GM21529 (cell line): ENCODE measurements around the gene CNPY4.
"Not testable (repeated sequence)": the region's sequence is repeated elsewhere in the genome, so short reads cannot be mapped to it uniquely, and the experiment has no call there.

ENCODE experiments used
- ATAC-seq: cut with Tn5 transposase; IDR thresholded peaks from one replicate; pipeline ENCODE4 v1.9.1; 2021; ENCODE audit not compliant: unreplicated experiment

The CNPY4 gene

DNA sequence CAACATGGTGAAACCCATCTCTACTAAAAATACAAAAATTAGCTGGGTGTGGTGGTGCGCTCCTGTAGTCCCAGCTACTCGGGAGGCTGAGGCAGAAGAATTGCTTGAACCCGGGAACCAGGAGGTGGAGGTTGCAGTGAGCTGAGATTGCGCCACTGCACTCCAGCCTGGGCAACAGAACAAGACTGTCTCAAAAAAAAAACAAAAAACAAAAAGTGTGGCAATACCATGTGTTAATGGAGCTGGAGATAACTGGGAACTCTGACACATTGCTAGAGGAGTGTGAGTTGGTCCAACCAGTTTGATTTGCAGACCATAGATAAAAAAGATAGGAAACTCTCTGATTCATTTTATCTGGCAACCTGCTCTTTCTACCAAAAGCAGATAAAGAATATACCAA lies 26.9 kb downstream of the CNPY4 start:
- not testable (repeated sequence) for ATAC-seq

DNA sequence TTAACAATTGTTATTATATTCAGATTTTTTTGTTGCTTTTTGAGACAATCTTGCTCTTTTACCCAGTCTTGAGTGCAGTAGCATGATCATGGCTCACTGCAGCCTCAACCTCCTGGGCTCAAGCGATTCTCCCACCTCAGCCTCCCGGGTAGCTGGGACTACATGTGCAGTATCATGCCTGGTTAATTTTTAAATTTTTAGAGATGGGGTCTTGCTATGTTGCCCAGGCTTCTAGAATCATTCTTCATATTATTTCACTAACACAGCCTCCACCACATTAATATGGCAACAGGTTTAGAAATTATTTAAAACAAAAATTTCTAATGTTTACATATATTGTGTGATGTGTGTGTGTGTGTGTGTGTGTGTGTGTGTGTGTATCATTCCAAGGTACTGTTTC lies 27.8 kb downstream of the CNPY4 start:
- no peak for ATAC-seq

DNA sequence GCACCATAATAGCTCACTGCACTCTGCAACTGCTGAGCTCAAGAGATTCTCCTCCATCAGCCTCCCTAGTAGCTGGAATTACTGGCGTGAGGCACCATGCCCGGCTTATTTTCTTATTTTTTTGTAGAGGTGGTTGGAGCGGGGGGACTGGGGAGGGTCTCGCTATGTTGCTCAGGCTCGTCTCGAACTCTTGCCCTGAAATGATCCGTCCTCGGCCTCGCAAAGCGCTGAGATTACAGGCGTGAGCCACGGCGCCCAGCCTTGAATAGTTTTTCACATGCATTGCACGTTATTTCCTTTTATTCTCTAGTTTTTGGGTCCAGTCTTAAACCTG lies 28.8 kb downstream of the CNPY4 start:
- no peak for ATAC-seq

DNA sequence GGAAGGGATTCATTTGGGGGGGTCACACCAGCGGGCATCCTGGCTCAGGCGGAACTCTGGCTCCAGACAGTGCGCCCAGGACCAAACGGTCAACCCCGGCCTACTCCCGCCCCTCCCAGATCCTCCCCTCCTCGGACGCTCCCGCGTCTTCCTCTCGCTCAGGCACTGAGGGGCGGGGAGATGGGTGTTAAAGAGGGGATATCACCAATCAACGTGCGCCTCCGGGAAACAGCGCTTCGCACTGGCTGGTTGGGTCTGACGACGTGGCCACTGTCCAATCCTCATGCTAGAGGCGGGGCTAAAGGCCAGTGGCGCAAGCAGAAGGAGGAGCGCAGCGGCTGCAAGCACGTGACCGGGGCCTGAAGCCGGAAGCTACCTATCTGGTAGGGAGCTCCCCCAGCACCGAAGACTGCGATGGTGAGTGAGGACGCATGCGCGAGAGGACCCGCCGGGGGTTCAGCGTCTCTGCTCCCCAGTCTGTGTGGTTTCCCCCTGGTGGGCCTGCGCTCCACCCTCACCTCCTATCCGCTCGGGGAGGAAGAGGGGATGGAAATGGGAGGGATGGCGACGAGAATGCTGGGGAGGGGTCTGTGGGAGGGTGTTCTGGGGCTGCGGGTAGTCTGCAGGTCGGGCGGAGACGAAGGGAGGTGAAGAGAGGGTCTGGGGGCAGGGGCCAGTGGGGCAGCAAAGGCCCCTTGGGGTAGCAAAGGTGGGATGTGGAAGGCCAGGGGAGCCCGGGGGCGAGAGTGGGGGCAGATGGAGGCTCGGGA lies 29.3 kb downstream of the CNPY4 start, which contains the start of gene LAMTOR4:
TSS of gene LAMTOR4 (plus strand) at position 360 of the 770 bp plus-strand sequence. CDS start at position 415, 55 bp downstream.
- peak; percentile 98 for ATAC-seq

DNA sequence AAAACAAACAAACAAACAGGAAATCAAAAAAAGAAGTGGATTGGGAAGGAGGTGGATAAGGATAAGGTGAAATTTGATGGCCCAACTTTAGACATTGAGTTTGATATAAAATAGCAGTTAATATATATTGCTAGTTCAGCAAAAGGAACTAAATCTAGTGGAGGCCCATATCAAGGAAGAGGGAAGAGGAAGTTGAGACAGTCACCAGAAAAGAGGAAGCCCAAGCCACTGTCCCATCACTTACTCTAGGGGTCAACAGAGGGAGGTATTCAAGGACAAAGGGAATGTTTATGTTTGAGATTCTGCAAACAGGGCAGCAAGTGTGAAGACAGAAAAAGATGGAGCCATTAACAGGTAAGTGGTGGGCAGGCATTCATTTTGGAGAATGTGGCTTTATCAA lies 33.0 kb downstream of the CNPY4 start:
- ATAC-seq, result no peak

DNA sequence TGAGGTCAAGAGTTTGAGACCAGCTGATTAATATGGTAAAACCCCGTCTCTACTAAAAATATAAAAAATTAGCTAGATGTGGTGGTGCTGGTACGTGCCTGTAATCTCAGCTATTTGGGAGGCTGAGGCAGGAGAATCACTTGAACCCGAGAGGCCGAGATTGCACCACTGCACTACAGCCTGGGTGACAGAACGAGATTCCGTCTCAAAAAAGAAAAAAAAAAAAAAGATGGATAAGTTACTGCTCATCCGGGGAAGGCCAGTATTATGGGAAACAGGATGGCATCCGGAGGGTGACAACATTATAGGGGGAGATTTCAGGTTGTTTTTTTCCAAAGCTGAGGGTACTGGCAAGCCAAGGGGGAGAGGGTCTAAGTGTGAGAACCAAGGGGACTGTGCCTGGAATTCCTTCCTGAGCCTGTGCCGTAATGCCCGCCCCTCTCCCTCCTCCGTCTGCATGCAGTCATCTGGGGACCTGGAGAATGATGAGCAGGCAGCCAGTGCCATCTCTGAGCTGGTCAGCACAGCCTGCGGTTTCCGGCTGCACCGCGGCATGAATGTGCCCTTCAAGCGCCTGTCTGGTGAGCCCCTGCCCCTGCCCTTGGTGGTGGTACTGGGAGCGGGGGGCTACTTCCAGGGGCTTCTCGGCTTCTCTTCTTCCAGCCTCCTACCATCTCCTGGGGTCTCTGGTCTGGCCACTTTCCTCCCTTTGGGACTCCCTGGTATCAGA lies 33.7 kb downstream of the CNPY4 start:
- no peak for ATAC-seq

DNA sequence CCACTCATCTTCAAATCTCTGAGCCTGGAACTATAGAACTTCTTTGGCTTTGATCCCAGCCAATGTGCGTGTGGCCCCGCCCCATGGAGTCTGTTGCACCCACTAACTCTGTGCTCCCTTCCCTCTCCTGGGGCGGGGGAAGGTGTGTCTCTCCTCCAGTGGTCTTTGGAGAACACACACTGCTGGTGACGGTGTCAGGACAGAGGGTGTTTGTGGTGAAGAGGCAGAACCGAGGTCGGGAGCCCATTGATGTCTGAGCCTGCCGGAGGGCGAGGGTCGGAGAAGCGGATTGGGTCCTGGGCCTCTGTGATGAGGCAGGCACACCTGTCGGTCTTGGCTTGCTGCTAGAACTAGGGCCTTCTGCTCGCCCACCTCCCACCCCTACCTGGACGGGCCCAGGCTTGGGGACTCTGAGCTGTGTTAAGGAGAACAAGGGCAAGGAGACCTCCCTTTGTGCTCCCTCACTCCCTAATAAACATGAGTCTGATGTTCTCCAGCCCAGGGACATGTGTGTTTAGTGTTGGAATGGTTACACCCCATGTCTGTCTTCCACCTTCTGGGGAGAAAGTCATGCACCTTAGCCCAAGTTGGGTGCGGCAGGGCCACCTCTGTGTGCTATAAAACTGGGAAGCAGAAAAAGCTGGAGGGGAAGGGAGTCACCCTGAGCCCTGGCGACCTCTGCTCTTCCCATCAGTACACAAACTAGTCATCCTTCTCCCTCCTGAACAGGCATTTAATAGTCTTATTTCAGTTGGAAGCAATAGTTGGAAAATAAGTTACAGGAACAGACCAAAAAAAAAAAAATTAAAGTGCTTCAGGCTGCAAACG lies 34.5 kb downstream of the CNPY4 start:
- no peak for ATAC-seq

DNA sequence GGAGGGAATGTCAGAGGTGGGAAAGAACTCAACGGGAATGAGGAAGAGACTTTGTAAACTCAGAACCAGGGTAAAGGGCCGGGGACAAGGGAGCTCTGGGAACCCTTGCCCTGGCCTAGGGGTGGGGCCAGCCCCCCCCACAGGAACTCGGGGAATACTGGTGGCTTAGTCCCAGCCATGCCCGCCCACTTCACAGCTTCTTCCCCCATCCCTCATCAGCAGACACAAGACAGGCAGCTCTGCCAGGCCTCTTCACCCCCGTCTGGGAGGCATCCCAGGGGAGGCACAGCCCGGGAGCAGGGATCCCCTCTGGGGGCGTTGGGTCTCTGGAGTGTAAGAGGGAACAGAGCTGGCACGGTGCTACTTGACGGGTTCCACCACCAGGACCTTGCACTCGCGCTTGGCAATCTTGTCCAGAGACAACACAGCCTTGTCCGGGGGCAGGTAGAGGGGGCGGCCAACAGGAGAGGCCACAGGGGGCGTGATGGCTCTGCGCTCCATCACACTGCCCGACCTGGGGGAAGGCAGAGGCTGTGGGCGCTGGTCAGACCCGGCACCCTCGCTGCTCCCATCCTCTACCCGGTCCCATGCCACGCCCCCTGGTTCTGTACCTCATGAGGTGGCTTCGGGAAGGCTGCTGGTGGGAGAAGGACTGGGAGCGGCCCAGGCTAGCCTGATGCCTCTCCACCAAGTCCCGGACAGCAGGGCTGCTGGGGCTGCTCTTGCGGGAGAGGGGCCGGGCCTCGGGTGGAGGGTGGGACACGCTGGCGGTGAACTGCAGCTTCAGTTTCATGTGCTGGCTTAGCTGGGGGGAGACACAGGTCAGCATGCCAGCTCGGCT lies 35.4 kb downstream of the CNPY4 start:
- no peak for ATAC-seq

DNA sequence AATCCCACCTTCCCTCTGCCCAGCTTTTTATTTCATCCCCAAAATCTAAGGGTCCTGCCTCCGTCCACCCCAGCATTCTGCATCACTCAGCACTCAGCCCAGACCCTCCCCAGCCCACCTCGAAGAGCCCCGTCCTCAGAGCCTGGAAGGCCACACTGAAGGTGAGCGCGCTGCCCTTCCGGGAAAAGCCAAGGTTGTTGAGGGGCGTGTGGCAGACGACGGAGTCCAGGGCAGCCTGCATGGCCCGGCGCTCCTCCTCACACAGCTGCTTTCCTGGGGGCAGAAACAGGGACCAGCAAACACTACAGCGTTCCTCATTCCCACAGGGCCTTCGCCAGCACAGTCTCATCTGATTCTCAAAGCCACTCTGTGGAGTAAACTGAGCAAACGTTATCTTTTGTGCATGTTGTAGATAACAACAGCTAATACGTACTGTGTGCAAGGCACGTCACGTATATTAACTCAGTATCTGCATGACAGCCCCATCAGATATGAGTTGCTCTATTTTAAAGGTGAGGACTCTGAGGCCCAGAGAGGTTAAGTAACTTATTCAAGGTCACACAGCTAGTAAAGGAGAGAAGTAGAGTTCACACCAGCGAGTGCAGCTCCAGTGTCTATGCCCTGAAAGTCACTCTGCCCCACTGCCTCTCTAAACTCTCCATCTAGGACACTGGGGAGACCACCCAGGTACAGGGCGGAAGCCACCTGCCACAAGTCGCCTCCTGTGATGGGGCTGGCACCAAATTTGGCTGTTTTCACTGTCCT lies 36.3 kb downstream of the CNPY4 start:
- no peak for ATAC-seq

DNA sequence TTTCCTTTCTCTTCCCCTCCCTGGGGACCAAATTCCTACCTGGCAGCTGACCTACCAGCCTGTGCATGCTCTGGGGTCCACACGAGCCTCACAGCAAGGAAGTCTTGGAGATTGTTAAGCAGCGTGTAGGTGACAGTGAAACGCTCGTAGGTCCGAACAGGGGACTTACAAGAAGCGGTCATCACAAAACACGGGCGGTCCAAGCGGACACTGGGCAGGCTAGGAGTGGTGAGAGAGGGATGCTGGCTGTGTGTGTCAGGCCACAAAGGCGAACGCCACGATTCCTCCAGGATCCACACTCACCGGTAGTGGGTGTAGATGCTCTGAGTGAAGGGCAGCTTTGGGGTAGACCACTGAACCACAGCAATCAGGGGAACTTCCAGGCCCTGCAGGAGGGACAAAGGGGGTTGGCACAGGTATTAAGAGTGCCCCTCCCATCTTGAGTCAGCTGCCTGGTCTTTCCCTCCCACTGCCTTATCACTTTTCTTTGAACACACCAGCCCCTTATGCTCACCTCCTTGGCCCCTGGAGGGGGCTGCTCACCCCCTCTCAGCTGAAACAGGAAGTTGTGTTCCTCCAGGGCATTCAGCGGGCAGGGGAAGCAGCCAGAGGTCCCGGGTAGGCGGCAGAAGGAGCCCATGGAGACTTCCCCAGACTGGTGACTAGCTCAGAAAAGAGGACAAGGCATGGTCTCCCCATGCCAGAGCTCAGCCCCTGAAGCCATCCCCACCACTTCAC lies 37.1 kb downstream of the CNPY4 start:
- no peak for ATAC-seq

DNA sequence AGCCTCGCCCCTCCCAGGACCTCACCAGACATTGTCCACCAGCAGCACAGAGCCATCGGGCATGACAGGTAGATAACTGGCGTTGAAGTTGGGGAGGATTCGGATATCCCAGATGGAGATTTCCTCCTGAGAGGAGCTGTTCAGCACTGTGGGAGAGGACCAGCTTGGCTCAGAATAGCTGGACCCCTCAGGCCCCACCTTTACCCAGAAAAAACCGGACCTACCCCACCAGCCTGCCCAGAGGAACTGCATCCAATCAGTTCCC lies 37.6 kb downstream of the CNPY4 start:
- no peak for ATAC-seq

DNA sequence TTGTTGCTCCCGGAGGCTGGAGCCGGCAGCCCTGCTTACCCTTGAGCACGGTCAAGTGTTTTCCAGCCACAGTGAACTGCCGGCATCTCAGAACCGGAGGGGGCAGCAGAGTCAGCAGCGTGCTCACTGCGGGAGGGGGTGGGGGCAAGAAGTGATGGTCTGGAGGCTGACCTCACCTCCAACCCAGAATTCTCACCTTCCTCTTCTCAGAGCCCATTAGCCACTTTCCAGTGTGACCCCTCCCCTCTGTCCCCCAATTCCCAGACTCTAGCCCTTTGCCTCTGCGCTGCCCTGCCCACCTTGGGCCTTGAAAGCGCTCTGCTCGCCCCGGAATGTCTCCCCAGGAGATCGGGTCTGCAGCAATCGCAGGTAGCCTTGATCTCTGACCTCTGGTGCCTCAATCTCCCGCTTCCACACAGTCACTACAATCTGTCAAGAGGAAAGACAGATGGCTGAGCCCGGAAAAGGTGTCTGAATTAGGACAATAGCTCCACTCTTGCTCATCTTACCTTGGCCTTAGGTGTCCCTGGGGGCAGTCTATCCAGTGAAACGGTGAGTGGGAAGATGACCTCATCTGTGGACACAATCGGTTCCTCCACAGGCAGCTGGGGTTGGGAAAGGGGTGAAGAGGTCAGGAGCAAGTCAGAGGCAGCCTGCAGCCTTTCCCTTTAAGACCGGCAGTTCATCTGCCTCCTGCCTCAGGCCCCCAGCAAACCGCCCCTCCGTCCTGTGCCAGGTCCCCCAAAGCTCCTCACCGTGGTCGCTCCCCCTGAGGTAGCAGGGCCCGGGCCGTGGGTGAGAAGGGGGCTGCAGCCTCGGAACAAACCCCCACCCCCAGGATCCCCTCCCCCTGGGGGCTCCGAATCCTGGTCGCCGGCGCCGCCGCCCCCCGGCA lies 38.1 kb downstream of the CNPY4 start:
- ATAC-seq, result no peak

DNA sequence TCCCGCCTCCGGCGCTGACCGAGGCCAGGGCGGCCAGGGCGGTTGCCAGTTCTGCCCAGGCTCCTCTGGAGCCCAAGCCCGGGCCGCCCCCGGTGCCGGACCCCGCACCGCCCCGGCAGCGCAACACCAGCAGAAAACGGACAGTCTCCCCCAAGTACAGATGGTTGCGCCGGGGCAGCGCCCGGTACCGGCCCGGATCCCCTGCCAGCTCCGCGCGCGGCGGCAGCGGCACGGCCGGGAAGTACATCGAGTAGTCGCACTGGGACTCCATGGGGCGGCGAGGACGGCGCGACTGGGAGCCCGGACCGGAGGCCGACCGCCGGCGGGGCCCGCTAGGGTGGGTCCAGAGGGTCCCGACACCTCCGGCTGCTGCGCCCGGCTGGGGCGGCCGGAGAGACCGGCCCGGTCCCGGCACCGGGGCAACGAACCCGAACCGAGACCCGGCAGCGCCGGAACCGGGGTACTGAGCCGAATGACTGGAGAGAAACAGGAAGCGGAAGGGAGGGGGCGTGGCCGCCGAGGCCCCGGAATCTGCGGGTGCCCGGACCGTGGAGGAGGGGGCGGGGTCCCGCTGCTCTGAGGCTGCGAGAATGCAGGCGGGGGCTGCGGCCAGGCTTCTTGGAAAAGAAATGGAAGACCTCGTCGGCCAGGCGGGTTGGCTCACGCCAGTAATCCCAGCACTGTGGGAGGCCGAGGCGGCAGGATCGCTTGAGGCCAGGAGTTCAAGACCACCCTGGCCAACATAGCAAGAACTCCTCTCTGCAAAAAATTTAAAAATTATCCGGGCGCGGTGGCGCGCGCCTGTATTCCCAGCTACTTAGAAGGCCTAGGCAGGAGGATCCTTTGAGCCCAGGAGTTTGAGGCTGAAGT lies 39.0 kb downstream of the CNPY4 start, which contains the start of gene TRAPPC14:
TSS of gene TRAPPC14 (minus strand) at position 495 of the 870 bp plus-strand sequence. CDS start at position 271, 224 bp downstream.
- peak; percentile 75 for ATAC-seq

DNA sequence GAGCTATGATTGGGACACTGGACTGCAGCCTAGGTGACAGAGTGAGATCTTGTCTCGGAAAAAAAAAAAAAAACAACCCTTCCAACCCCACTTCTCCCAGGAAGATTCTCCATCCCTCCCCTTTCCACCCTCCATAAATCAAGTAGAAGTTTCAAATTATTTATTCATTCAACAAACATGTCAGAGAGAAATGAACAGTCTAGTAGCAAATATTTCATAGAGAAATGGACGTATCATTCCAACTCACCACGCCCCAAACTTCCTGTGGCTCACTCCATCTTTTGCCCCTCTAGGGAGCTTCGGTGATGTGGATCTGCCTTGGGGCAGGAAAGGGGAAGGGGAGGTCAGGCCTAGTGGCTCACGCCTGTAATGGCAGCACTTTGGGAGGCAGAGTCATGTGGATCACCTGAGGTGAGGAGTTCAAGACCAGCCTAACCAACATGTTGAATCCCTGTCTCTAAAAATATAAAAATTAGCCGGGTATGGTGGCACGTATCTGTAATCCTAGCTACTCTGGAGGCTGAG lies 39.7 kb downstream of the CNPY4 start:
- no peak for ATAC-seq

DNA sequence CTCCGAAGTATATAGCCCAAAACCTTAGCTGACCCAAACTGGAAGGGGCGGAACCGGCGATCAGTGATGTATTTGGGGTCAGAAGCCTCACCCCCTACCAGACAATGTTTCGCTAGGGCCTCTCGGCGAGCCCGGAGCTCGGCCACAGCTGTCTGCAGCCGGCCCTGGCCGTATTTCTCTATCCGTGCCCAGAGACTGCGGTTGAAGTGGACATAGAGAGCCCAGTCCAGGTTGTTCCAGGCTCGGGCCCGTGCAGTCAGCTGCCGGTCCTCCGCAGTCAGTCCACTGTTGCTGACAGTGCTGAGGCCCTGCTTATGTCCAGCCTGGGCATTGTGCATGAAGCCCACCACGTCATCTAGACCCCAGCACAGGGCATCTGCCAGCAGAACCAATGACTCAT lies 40.6 kb downstream of the CNPY4 start:
- no peak for ATAC-seq

DNA sequence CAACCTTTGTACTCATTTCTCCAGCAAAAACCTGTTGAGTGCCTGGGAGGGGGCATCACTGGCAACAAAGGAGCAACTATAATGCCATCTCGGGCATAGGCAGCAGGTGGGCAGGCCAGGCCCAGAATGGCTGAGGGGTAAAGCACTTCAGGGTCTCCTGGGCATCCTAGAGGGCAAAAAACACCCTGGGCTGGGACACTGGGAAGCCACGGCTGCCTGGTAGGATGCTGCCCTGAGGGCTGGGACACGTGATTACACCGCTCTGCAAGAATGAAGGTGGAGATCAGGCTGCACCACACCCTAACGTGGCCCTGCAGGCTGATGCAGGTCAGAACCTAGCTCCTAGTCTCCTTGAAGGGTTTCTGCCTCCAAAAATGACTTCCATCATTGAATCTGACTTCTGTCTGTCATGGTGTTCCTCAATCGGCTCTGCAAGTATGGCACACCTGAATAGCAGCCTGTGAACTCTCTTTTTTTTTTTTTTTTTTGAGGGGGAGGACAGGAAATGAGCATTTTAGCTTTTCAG lies 43.6 kb downstream of the CNPY4 start:
- ATAC-seq, result no peak

DNA sequence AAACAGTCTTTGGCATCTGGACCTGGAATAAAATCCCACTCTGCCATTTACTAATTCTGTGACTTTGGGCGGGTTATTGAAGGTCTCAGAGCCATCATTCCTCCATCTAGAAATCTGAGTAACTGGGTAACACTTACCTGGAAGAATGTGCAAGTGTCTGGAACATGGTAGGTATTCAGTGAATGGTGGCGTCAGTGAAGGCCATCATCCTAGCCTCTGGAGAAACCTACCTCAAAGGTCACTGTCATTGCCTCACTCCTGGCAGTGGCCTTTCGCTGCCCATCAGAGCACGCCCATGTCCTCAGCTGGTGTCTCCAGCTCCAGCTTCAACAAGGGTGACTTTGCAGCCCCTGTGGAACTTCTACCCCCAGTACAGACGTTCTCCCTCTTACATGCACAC lies 44.4 kb downstream of the CNPY4 start:
- ATAC-seq, result no peak
